WERI-Rb-1 (cell line): Measurements from ENCODE around the gene PTP4A2.
A peak's percentile ranks its signal among the peaks of the same experiment; 100 is the strongest.

Experiments used
- DNase-seq: peaks from one replicate; pipeline ENCODE4 v3.0.0-alpha.2; 2020
- H3K27ac ChIP-seq: fragments of 250-450 bp; sonication (Bioruptor Pico); 2 replicates; pipeline ENCODE4 v1.5.1; 2020; ENCODE audit warnings: mild to moderate bottlenecking, moderate library complexity
- H3K27me3 ChIP-seq: fragments of 250-450 bp; sonication (Bioruptor Pico); 2 replicates; pipeline ENCODE4 v1.5.1; 2021; ENCODE audit warnings: mild to moderate bottlenecking, low read depth, moderate library complexity; ENCODE audit not compliant: insufficient read depth, severe bottlenecking
- H3K36me3 ChIP-seq: fragments of 250-450 bp; sonication (Bioruptor Pico); 2 replicates; pipeline ENCODE4 v1.5.1; 2020; ENCODE audit warnings: mild to moderate bottlenecking, moderate library complexity
- H3K4me3 ChIP-seq: 2 replicates; pipeline ENCODE4 v1.5.1; 2011; ENCODE audit warnings: low read depth, mild to moderate bottlenecking, control low read depth, low read length
- H3K9me3 ChIP-seq: fragments of 250-450 bp; sonication (Bioruptor Pico); 2 replicates; pipeline ENCODE4 v1.5.1; 2021; ENCODE audit warnings: mild to moderate bottlenecking, moderate library complexity; ENCODE audit not compliant: severe bottlenecking
- CTCF ChIP-seq: IDR thresholded peaks from 2 replicates; pipeline ENCODE4 v1.5.1; 2011; ENCODE audit warnings: low read depth, mild to moderate bottlenecking, control low read depth, inconsistent platforms, low read length

The PTP4A2 gene

DNA sequence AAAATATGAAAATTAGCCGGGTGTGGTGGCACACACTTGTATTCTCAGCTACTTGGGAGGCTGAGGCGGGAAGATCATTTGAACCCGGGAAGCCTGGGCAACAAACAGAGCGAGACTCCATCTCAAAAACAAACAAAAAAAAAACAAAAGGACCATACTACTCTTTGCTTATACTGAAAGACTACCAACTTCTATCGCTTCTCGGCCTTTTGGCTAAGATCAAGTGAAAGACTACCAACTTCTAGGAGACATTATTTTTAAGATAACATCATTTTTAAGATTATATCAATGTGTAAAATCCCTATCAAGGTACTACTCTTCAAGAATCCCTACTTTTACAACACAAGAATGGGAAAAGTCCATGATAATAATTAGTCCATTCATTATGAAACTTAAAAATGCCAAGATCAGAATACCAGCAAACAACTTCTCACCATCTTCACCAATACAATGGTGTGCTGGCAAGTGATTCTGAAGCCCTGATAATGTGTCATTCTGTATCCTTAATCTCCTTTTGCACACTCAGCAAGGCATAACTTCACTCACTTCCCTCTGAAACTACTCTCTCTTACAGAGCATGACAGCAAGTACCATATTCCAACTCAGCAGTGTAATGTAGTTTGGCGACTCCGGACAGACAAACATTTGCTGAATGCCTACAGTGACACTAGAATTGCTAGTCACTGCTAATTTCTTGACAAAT lies 1.7 kb downstream of the PTP4A2 start:
- no peaks in the 10 kb centered on the region for H3K27me3 ChIP-seq
- no peak for TF ChIP-seq CTCF
- H3K36me3 ChIP-seq: no peaks in the 10 kb centered on the region
- peaks cover 3% of the 10 kb centered on the region for H3K9me3 ChIP-seq
- peak overlapping the region; percentile 76 for H3K4me3 ChIP-seq
- DNase-seq: no peak
- H3K27ac ChIP-seq: no peak overlapping the region

GRCh38 chr1:31934706-31935629 lies 3.2 kb downstream of the PTP4A2 start:
- Histone ChIP-seq H3K9me3 (peaks cover 3% of the 10 kb centered on the region), H3K4me3 (no peak overlapping the region), H3K27ac (peak overlapping the region; percentile 47), H3K36me3 (no peaks in the 10 kb centered on the region), H3K27me3 (no peaks in the 10 kb centered on the region)
- peak; percentile 71 for DNase-seq
- TF ChIP-seq CTCF: no peak

DNA sequence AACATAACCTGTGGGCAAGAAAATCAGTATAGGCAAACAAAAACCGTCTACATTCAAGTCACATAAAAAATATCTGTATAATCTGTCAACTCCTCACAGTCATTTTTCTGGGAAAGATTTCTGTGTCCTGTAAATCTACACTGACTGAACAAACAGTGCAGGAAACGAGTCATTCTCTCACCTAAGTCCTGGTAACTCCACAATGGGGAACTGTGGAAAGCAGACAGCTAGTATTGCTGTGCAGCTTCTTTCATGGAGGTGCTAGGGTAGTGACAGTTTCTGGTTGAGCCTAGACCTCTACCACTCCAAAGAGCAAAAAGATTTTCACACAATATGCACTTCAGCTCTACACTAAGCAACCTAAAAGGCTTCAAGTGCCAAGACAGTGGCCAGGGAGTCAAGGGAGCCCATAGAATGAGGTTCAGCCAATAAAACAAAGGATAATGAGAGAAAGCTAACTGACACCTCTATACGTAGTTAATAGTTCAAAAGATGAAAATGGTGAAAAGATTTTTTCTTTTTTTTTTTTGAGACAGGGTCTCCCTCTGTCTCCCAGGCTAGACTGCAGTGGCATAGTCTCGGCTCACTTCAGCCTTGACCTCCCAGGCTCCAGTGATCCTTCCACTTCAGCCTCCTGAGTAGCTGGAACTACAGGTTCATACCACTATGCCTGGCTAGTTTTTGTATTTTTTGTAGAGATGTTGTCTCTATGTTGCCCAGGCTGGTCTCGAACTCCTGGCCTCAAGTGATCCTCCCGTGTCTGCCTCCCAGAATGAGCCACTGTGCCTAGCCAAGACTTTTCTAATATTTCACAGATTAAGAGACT lies 5.5 kb downstream of the PTP4A2 start:
- H3K4me3 ChIP-seq: no peak overlapping the region
- no peaks in the 10 kb centered on the region for H3K9me3 ChIP-seq
- H3K36me3 ChIP-seq: no peaks in the 10 kb centered on the region
- H3K27me3 ChIP-seq: no peaks in the 10 kb centered on the region
- no peak for DNase-seq
- H3K27ac ChIP-seq: no peak overlapping the region
- no peak for TF ChIP-seq CTCF

GRCh38 chr1:31931593-31932225 lies 6.5 kb downstream of the PTP4A2 start:
- H3K9me3 ChIP-seq: no peaks in the 10 kb centered on the region
- no peak overlapping the region for H3K27ac ChIP-seq
- no peak overlapping the region for H3K4me3 ChIP-seq
- no peak for DNase-seq
- H3K27me3 ChIP-seq: no peaks in the 10 kb centered on the region
- TF ChIP-seq CTCF: no peak
- H3K36me3 ChIP-seq: no peaks in the 10 kb centered on the region

GRCh38 chr1:31930836-31931592 lies 7.2 kb downstream of the PTP4A2 start:
- no peak overlapping the region for H3K27ac ChIP-seq
- H3K9me3 ChIP-seq: no peaks in the 10 kb centered on the region
- TF ChIP-seq CTCF: no peak
- H3K36me3 ChIP-seq: no peaks in the 10 kb centered on the region
- H3K4me3 ChIP-seq: no peak overlapping the region
- no peak for DNase-seq
- H3K27me3 ChIP-seq: no peaks in the 10 kb centered on the region
